Natural killer cell (primary cell): ENCODE results near the gene SLC16A10. TPM values are rescaled to one million over a fixed set of nuclear protein-coding genes. Genes with fewer than 3 reads are reported as not detected.

Experiments
- ATAC-seq, 3 donors: fragments of 150-1000 bp in 2 of 3; fragments of 200-7000 bp in 1 of 3; cut with Tn5 transposase; 1 replicate in 1 of 3; 2 replicates in 2 of 3; pipeline ENCODE4 v1.10.0; 2021; ENCODE audit warnings: mild to moderate bottlenecking in 2 of 3, moderate library complexity in 2 of 3
- DNase-seq, 2 donors: peaks; one replicate each; pipeline versions ENCODE4 v3.0.0 to v3.0.0-alpha.2; 2013 to 2021; ENCODE audit warnings: mixed read lengths in 1 of 2
- H3K27ac ChIP-seq: one replicate; pipeline ENCODE4 v1.5.1; 2013; ENCODE audit warnings: mild to moderate bottlenecking, low read length
- H3K27me3 ChIP-seq: one replicate; pipeline ENCODE4 v1.6.1; 2013; ENCODE audit warnings: low read length; ENCODE audit not compliant: control insufficient read depth, insufficient read depth
- H3K36me3 ChIP-seq: one replicate; pipeline ENCODE4 v1.6.1; 2013; ENCODE audit warnings: low read length; ENCODE audit not compliant: control insufficient read depth, insufficient read depth
- H3K4me1 ChIP-seq: one replicate; pipeline ENCODE4 v1.6.1; 2013; ENCODE audit warnings: low read length; ENCODE audit not compliant: control insufficient read depth, insufficient read depth
- H3K4me3 ChIP-seq: one replicate; pipeline ENCODE4 v1.5.1; 2013; ENCODE audit warnings: low read length
- H3K9me3 ChIP-seq: one replicate; pipeline ENCODE4 v1.6.1; 2013; ENCODE audit warnings: low read length; ENCODE audit not compliant: control insufficient read depth, insufficient read depth
- H3K27ac Mint-ChIP-seq, 2 donors: one replicate each; pipeline ENCODE4 v1.8.0; 2022; ENCODE audit warnings: mild to moderate bottlenecking in 2 of 2, mixed read lengths in 2 of 2, moderate library complexity in 1 of 2
- H3K27me3 Mint-ChIP-seq, 2 donors: one replicate each; pipeline ENCODE4 v1.8.0; 2022; ENCODE audit warnings: low read depth in 2 of 2, mixed read lengths in 2 of 2
- H3K36me3 Mint-ChIP-seq: one replicate; pipeline ENCODE4 v1.8.0; 2022; ENCODE audit warnings: mixed read lengths
- H3K4me1 Mint-ChIP-seq, 2 donors: one replicate each; pipeline ENCODE4 v1.8.0; 2022; ENCODE audit warnings: mixed read lengths in 2 of 2
- H3K4me3 Mint-ChIP-seq: one replicate; pipeline ENCODE4 v1.8.0; 2022; ENCODE audit warnings: mild to moderate bottlenecking, moderate library complexity, mixed read lengths
- H3K9me3 Mint-ChIP-seq, 2 donors: one replicate each; pipeline ENCODE4 v1.8.0; 2022; ENCODE audit warnings: mixed read lengths in 2 of 2
- CTCF ChIP-seq: fragments of 200-600 bp; IDR thresholded peaks from one replicate; pipeline ENCODE4 v1.8.0; 2022; ENCODE audit warnings: antibody characterized with exemption
- WGBS: methylation state at CpG from one replicate; pipeline ENCODE4 v1.1.7; 2013; ENCODE audit warnings: missing lambda C conversion rate; ENCODE audit not compliant: insufficient coverage; 5-methylcytosine and 5-hydroxymethylcytosine counted together
- intact Hi-C: fragments of 100-400 bp; cut with micrococcal nuclease; formaldehyde crosslinking; loops from one replicate; pipeline ENCODE4 v1.14.2; 2022
- total RNA-seq, 4 donors: library from RNA; stranded (reverse); fragments of 120-200 nt in 1 of 4; gene quantifications; one replicate each; pipeline versions ENCODE4 v1.2.3 to v1.2.4, GENCODE V29; 2013 to 2022

SLC16A10 gene
- total RNA-seq, 3 donors from 2014 or later (not counting 1 experiment from before 2014, with no cell fraction given) = 0.05 to 0.53 (median 0.18) TPM

- Mint-ChIP-seq H3K4me3 (no peak overlapping the region), H3K27ac (no peak overlapping the region)
- 37% methylated on average over 1 of the region's 1 CpG for WGBS
Observed at GRCh38 chr6:111210194-111210728, 123.0 kb downstream of the SLC16A10 start.

GRCh38 chr6:111211411-111212030, 124.2 kb downstream of the SLC16A10 start:
- no peak for TF ChIP-seq CTCF
- ATAC-seq (no peak), DNase-seq (no peak)
- Histone ChIP-seq H3K36me3 (no peaks in the 10 kb centered on the region), H3K27me3 (no peaks in the 10 kb centered on the region), H3K9me3 (no peaks in the 10 kb centered on the region), H3K4me1 (no peaks in the 10 kb centered on the region), H3K4me3 (no peak overlapping the region), H3K27ac (no peak overlapping the region)
- WGBS = 48% methylated on average over 6 of the region's 6 CpGs
- no peaks in the 10 kb centered on the region for H3K4me1 Mint-ChIP-seq
- peaks cover 0 to 5% of the 10 kb centered on the region in 2 donors for H3K27me3 Mint-ChIP-seq
- H3K4me3 Mint-ChIP-seq = no peak overlapping the region
- no peaks in the 10 kb centered on the region for H3K9me3 Mint-ChIP-seq
- H3K36me3 Mint-ChIP-seq = no peaks in the 10 kb centered on the region
- intact Hi-C loops = loop anchor here (2.0 kb wide), 1 partner anchor 201 kb away; no protein-coding TSS in a partner anchor
- no peak overlapping the region for H3K27ac Mint-ChIP-seq

More at GRCh38 chr6:111210194-111210728, 123.0 kb downstream of the SLC16A10 start:
- H3K9me3 ChIP-seq = no peaks in the 10 kb centered on the region
- no peak overlapping the region for H3K4me3 ChIP-seq
- no peaks in the 10 kb centered on the region for H3K4me1 ChIP-seq
- no peak overlapping the region for H3K27ac ChIP-seq
- Mint-ChIP-seq H3K9me3 (no peaks in the 10 kb centered on the region), H3K27me3 (peaks cover 0 to 5% of the 10 kb centered on the region in 2 donors), H3K4me1 (no peaks in the 10 kb centered on the region), H3K36me3 (no peaks in the 10 kb centered on the region)
- peak in 1 of 2 donors; percentile 76 for DNase-seq
- no peaks in the 10 kb centered on the region for H3K27me3 ChIP-seq
- peak; percentile 62 for TF ChIP-seq CTCF
- ATAC-seq = peak in 2 of 3 donors; percentile 74 to 81
- H3K36me3 ChIP-seq = no peaks in the 10 kb centered on the region
- intact Hi-C loops = loop anchor here (1.0 to 2.0 kb wide), 3 partner anchors 153 to 682 kb away; no protein-coding TSS in a partner anchor

GRCh38 chr6:111212625-111213024, 125.3 kb downstream of the SLC16A10 start:
- TF ChIP-seq CTCF = no peak
- Mint-ChIP-seq H3K36me3 (no peaks in the 10 kb centered on the region), H3K9me3 (no peaks in the 10 kb centered on the region), H3K4me3 (no peak overlapping the region), H3K27ac (no peak overlapping the region), H3K27me3 (peaks cover 0 to under 1% of the 10 kb centered on the region in 2 donors), H3K4me1 (no peaks in the 10 kb centered on the region)
- H3K4me3 ChIP-seq = no peak overlapping the region
- intact Hi-C loops = no loop called here
- 86% methylated on average over 1 of the region's 3 CpGs for whole genome bisulfite sequencing
- no peaks in the 10 kb centered on the region for H3K4me1 ChIP-seq
- H3K9me3 ChIP-seq = no peaks in the 10 kb centered on the region
- no peaks in the 10 kb centered on the region for H3K36me3 ChIP-seq
- no peaks in the 10 kb centered on the region for H3K27me3 ChIP-seq
- DNase-seq (no peak), ATAC-seq (no peak)
- H3K27ac ChIP-seq = no peak overlapping the region
